Renal cortex interstitium (tissue), 15 donors: ENCODE data around the gene TASOR. TPM values are rescaled to one million over a fixed set of nuclear protein-coding genes. Genes with fewer than 3 reads are reported as not detected.
"Not testable (repeated sequence)": the region's sequence is repeated elsewhere in the genome, so short reads cannot be mapped to it uniquely, and the experiment has no call there.

Source experiments
- DNase-seq, 11 donors: peaks; one replicate each; pipeline ENCODE4 v3.0.0-alpha.2; 2013; ENCODE audit warnings: low read depth in 9 of 11, low spot score in 4 of 11; ENCODE audit errors: extremely low read depth in 1 of 11
- long read RNA-seq, 16 experiments: transcript quantifications; one replicate each; lab custom pipeline, GENCODE V29; 2026
- polyA plus RNA-seq, 3 donors: library from polyadenylated mRNA; unstranded; fragments of 120-200 nt; gene quantifications; one replicate each; pipeline ENCODE4 v1.2.1, GENCODE V29; 2013; ENCODE audit not compliant: insufficient read length in 3 of 3

The TASOR gene
- 10 to 100 TPM; 73.8 to 87.4 (median 77.2) TPM for polyA plus RNA-seq
- long read RNA-seq, donor 1, full-length matches to known transcripts = 1 of 1 reads
- long read RNA-seq, donor 1, partial matches to known transcripts = 0 of 1 reads
- long read RNA-seq, donor 1, other reads (novel, unspliced or antisense) = 0 of 1 reads
- long read RNA-seq, donor 2, full-length matches to known transcripts = 2 of 2 reads
- long read RNA-seq, donor 2, partial matches to known transcripts = 0 of 2 reads
- long read RNA-seq, donor 2, other reads (novel, unspliced or antisense) = 0 of 2 reads
- long read RNA-seq, donor 3, full-length matches to known transcripts = 1 of 1 reads
- long read RNA-seq, donor 3, partial matches to known transcripts = 0 of 1 reads
- long read RNA-seq, donor 3, other reads (novel, unspliced or antisense) = 0 of 1 reads
- long read RNA-seq, donor 4, full-length matches to known transcripts = 2 of 2 reads
- long read RNA-seq, donor 4, partial matches to known transcripts = 0 of 2 reads
- long read RNA-seq, donor 4, other reads (novel, unspliced or antisense) = 0 of 2 reads
- long read RNA-seq, donor 5 = 0 reads
- long read RNA-seq, donor 6, full-length matches to known transcripts = 1 of 7 reads
- long read RNA-seq, donor 6, partial matches to known transcripts = 6 of 7 reads
- long read RNA-seq, donor 6, other reads (novel, unspliced or antisense) = 0 of 7 reads
- long read RNA-seq, donor 7, full-length matches to known transcripts = 2 of 2 reads
- long read RNA-seq, donor 7, partial matches to known transcripts = 0 of 2 reads
- long read RNA-seq, donor 7, other reads (novel, unspliced or antisense) = 0 of 2 reads
- long read RNA-seq, donor 8, partial matches to known transcripts = 0 of 1 reads
- long read RNA-seq, donor 8, other reads (novel, unspliced or antisense) = 0 of 1 reads
- long read RNA-seq, donor 9, full-length matches to known transcripts = 1 of 1 reads
- long read RNA-seq, donor 9, partial matches to known transcripts = 0 of 1 reads
- long read RNA-seq, donor 9, other reads (novel, unspliced or antisense) = 0 of 1 reads
- long read RNA-seq, donor 10 = 0 reads
- long read RNA-seq, donor 11, partial matches to known transcripts = 5 of 5 reads
- long read RNA-seq, donor 11, other reads (novel, unspliced or antisense) = 0 of 5 reads
- long read RNA-seq, donor 12 = 0 reads
- long read RNA-seq, donor 13 = 0 reads
- long read RNA-seq, donor 14 = 0 reads
- long read RNA-seq, donor 15, full-length matches to known transcripts = 1 of 1 reads
- long read RNA-seq, donor 15, partial matches to known transcripts = 0 of 1 reads
- long read RNA-seq, donor 15, other reads (novel, unspliced or antisense) = 0 of 1 reads
- long read RNA-seq, donor 16, full-length matches to known transcripts = 2 of 32 reads
- long read RNA-seq, donor 16, partial matches to known transcripts = 30 of 32 reads
- long read RNA-seq, donor 16, other reads (novel, unspliced or antisense) = 0 of 32 reads

- DNase-seq = peak; percentile 47 to 84 (median 73)
Measured at GRCh38 chr3:56683122-56683817, at the start of gene TASOR. Gene TASOR (minus strand): TSS chr3:56683265. CDS start chr3:56683006, 259 bp downstream.

GRCh38 chr3:56732109-56732508 is 49.0 kb upstream of the TASOR start:
- DNase-seq = no peak

- DNase-seq = no peak
Measured at GRCh38 chr3:56725175-56725574, 42.1 kb upstream of the TASOR start.

- DNase-seq = peak in 7 of 11 donors; percentile 23 to 71 (median 48)
Measured at GRCh38 chr3:56724676-56725075, 41.6 kb upstream of the TASOR start.

GRCh38 chr3:56720849-56721248 is 37.8 kb upstream of the TASOR start:
- DNase-seq = peak in 6 of 11 donors; percentile 9 to 61 (median 28)

- DNase-seq = not testable (repeated sequence)
Measured at GRCh38 chr3:56718809-56719208, 35.7 kb upstream of the TASOR start.

GRCh38 chr3:56711344-56711743 is 28.3 kb upstream of the TASOR start:
- DNase-seq = no peak

- DNase-seq = not testable (repeated sequence)
Measured at GRCh38 chr3:56707412-56707811, 24.3 kb upstream of the TASOR start.

- no peak for DNase-seq
Measured at GRCh38 chr3:56706629-56707028, 23.6 kb upstream of the TASOR start.

GRCh38 chr3:56704706-56705105 is 21.6 kb upstream of the TASOR start:
- DNase-seq = no peak

- DNase-seq = peak in 9 of 11 donors; percentile 44 to 73 (median 63)
Measured at GRCh38 chr3:56702490-56703315, 19.6 kb upstream of the TASOR start.

GRCh38 chr3:56700151-56700550 is 17.1 kb upstream of the TASOR start:
- no peak for DNase-seq

- no peak for DNase-seq
Measured at GRCh38 chr3:56694867-56695683, 12.0 kb upstream of the TASOR start.

GRCh38 chr3:56693750-56694149 is 10.7 kb upstream of the TASOR start:
- DNase-seq = no peak

- not testable (repeated sequence) for DNase-seq
Measured at GRCh38 chr3:56692520-56693433, 9.7 kb upstream of the TASOR start.
